GM13977 (cell line): ENCODE data around the gene SNTG2.

Source experiments
- DNase-seq: peaks from one replicate; pipeline ENCODE4 v3.0.0; 2012; ENCODE audit warnings: low spot score
- in situ Hi-C: fragments of 300-500 bp; cut with MboI; formaldehyde crosslinking; loops from one replicate; pipeline ENCODE4 v1.12.0; 2022; ENCODE audit warnings: low sequenced_read_pairs, low pct_unique_long_range_greater_than_20kb, mixed read lengths, inconsistent platforms; ENCODE audit not compliant: unreplicated experiment
- TF ChIP-seq, protein P1 (sequence below): IDR thresholded peaks from 2 replicates; pipeline ENCODE4 v1.5.1; 2012; ENCODE audit warnings: mild to moderate bottlenecking, control low read depth; ENCODE audit not compliant: insufficient read depth; ENCODE audit errors: extremely low read depth, missing control alignments

The SNTG2 gene

DNA sequence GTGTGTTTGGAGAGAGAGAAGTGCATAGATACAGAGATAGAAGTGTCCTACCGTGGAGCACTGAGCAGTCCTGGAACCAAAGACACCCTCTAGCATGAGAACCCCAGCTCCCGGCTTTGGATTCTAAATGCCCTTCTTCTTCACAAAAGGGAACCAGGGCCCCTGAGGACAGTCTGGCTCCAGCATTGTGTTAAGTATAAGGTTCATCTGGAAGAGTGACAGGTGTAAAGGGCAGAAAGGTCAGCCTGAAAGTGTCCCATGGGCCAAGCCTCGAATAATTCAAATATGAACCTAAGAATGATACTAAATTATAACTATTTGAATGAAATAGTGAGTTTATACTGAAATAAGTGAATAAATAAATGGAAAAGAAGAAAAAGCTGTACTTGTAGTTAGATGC lies 109.7 kb downstream of the SNTG2 start:
- TF ChIP-seq, protein P1, sequence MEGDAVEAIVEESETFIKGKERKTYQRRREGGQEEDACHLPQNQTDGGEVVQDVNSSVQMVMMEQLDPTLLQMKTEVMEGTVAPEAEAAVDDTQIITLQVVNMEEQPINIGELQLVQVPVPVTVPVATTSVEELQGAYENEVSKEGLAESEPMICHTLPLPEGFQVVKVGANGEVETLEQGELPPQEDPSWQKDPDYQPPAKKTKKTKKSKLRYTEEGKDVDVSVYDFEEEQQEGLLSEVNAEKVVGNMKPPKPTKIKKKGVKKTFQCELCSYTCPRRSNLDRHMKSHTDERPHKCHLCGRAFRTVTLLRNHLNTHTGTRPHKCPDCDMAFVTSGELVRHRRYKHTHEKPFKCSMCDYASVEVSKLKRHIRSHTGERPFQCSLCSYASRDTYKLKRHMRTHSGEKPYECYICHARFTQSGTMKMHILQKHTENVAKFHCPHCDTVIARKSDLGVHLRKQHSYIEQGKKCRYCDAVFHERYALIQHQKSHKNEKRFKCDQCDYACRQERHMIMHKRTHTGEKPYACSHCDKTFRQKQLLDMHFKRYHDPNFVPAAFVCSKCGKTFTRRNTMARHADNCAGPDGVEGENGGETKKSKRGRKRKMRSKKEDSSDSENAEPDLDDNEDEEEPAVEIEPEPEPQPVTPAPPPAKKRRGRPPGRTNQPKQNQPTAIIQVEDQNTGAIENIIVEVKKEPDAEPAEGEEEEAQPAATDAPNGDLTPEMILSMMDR, result no peak
- DNase-seq, result no peak
- in situ Hi-C loops, result no loop called here

GRCh38 chr2:1060987-1061386 lies 110.3 kb downstream of the SNTG2 start:
- TF ChIP-seq, protein P1, result no peak
- in situ Hi-C loops, result no loop called here
- DNase-seq, result no peak

GRCh38 chr2:1068241-1068640 lies 117.6 kb downstream of the SNTG2 start:
- in situ Hi-C loops, result no loop called here
- DNase-seq, result no peak
- TF ChIP-seq, protein P1, result no peak

GRCh38 chr2:1068822-1069221 lies 118.2 kb downstream of the SNTG2 start:
- DNase-seq, result no peak
- in situ Hi-C loops, result no loop called here
- TF ChIP-seq, protein P1, result no peak

GRCh38 chr2:1069847-1070246 lies 119.2 kb downstream of the SNTG2 start:
- TF ChIP-seq, protein P1, result no peak
- in situ Hi-C loops, result no loop called here

DNA sequence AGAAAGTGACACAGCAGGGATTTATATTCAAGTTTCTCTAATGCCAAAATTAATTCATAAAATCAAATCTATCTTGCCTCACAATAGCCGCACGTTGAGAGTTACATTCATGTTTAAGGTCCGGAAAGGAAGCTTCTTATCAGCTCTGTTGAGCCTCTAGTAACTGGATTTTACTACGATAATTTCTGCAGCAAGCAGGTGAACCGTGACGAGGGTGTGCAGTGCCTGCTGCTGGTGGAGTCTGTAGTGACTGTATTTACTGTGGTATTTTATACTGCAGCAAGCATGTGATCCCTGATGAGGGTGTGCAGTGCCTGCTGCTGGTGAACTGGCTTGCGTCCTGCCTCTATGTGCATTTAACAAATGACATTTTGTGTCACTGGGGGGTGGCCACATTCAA lies 120.0 kb downstream of the SNTG2 start:
- TF ChIP-seq, protein P1, result no peak
- in situ Hi-C loops, result no loop called here
- DNase-seq, result no peak

More at GRCh38 chr2:1069847-1070246, 119.2 kb downstream of the SNTG2 start:
- DNase-seq, result no peak

GRCh38 chr2:1071650-1072049 lies 121.0 kb downstream of the SNTG2 start:
- in situ Hi-C loops, result no loop called here
- TF ChIP-seq, protein P1, result no peak
- no peak for DNase-seq
